Measurements from ENCODE around the gene AK5. TPM values are rescaled to one million over a fixed set of nuclear protein-coding genes. Genes with fewer than 3 reads are reported as not detected.

AK5 gene
- total RNA-seq, 1 donor from 2014 or later, result not detected

GRCh38 chr1:77544845-77545244 lies 263.0 kb downstream of the AK5 start:
- Mint-ChIP-seq H3K9me3 (no peaks in the 10 kb centered on the region), H3K27me3 (ENCODE audit: low read depth) (no peaks in the 10 kb centered on the region), H3K36me3 (no peaks in the 10 kb centered on the region), H3K4me1 (no peaks in the 10 kb centered on the region), H3K4me3 (no peak overlapping the region), H3K27ac (no peak overlapping the region)
- TF ChIP-seq CTCF (IDR thresholded peaks at IDR 0.05; ENCODE audit: unreplicated experiment), result no peak
- DNase-seq (ENCODE audit: low spot score in 2 of 2, unreplicated experiment in 2 of 2), result no peak

GRCh38 chr1:77545970-77546369 lies 264.2 kb downstream of the AK5 start:
- TF ChIP-seq CTCF (IDR thresholded peaks at IDR 0.05; ENCODE audit: unreplicated experiment), result no peak
- Mint-ChIP-seq H3K27me3 (ENCODE audit: low read depth) (no peaks in the 10 kb centered on the region), H3K4me1 (no peaks in the 10 kb centered on the region), H3K4me3 (no peak overlapping the region), H3K9me3 (no peaks in the 10 kb centered on the region), H3K27ac (no peak overlapping the region), H3K36me3 (no peaks in the 10 kb centered on the region)
- no peak for DNase-seq (ENCODE audit: low spot score in 2 of 2, unreplicated experiment in 2 of 2)

GRCh38 chr1:77546890-77547289 lies 265.1 kb downstream of the AK5 start:
- Mint-ChIP-seq H3K27ac (no peak overlapping the region), H3K27me3 (ENCODE audit: low read depth) (no peaks in the 10 kb centered on the region), H3K36me3 (no peaks in the 10 kb centered on the region), H3K9me3 (no peaks in the 10 kb centered on the region), H3K4me3 (no peak overlapping the region), H3K4me1 (no peaks in the 10 kb centered on the region)
- DNase-seq (ENCODE audit: low spot score in 2 of 2, unreplicated experiment in 2 of 2), result no peak
- TF ChIP-seq CTCF (IDR thresholded peaks at IDR 0.05; ENCODE audit: unreplicated experiment), result no peak

- no peaks in the 10 kb centered on the region for H3K36me3 Mint-ChIP-seq
- H3K4me1 Mint-ChIP-seq, result peaks cover under 1% of the 10 kb centered on the region
- no peaks in the 10 kb centered on the region for H3K9me3 Mint-ChIP-seq
- no peak for DNase-seq (ENCODE audit: low spot score in 2 of 2, unreplicated experiment in 2 of 2)
- H3K27me3 Mint-ChIP-seq (ENCODE audit: low read depth), result no peaks in the 10 kb centered on the region
- no peak overlapping the region for H3K4me3 Mint-ChIP-seq
- H3K27ac Mint-ChIP-seq, result no peak overlapping the region
- TF ChIP-seq CTCF (IDR thresholded peaks at IDR 0.05; ENCODE audit: unreplicated experiment), result no peak
These were observed 266.5 kb downstream of the AK5 start for GRCh38 chr1:77548285-77548684.

- no peak for DNase-seq (ENCODE audit: low spot score in 2 of 2, unreplicated experiment in 2 of 2)
- H3K4me1 Mint-ChIP-seq, result peaks cover 9% of the 10 kb centered on the region
- H3K27me3 Mint-ChIP-seq (ENCODE audit: low read depth), result no peaks in the 10 kb centered on the region
- no peak overlapping the region for H3K4me3 Mint-ChIP-seq
- TF ChIP-seq CTCF (IDR thresholded peaks at IDR 0.05; ENCODE audit: unreplicated experiment), result no peak
- H3K9me3 Mint-ChIP-seq, result peaks cover under 1% of the 10 kb centered on the region
- H3K36me3 Mint-ChIP-seq, result no peaks in the 10 kb centered on the region
- H3K27ac Mint-ChIP-seq, result no peak overlapping the region
These were observed 268.3 kb downstream of the AK5 start for GRCh38 chr1:77550135-77550534.

GRCh38 chr1:77552626-77553025 lies 270.8 kb downstream of the AK5 start:
- Mint-ChIP-seq H3K27me3 (ENCODE audit: low read depth) (no peaks in the 10 kb centered on the region), H3K4me3 (no peak overlapping the region), H3K9me3 (peaks cover 6% of the 10 kb centered on the region), H3K27ac (no peak overlapping the region), H3K4me1 (peaks cover 27% of the 10 kb centered on the region), H3K36me3 (peaks cover under 1% of the 10 kb centered on the region)
- no peak for TF ChIP-seq CTCF (IDR thresholded peaks at IDR 0.05; ENCODE audit: unreplicated experiment)
- DNase-seq (ENCODE audit: low spot score in 2 of 2, unreplicated experiment in 2 of 2), result no peak
